ENCODE measurements around the gene LRRC56.

DNA sequence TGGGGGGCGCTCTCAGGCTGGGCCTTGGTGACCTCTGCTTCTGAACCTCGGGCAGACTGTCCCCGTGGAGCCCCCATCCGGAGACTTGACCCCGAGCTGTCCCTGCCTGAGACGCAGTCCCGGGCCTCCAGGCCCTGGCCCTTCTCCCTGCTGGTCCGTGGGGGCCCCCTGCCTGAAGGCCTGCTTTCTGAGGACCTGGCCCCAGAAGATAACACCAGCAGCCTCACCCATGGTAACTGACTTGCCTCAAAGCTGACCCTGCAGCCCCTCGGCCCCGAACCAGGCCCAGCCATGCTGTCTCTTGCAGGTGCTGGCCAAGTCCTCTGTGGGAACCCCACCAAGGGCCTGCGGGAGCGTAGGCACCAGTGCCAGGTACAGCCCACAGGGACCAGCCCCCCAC is 14.3 kb downstream of the LRRC56 start:
- TF ChIP-seq, protein P1, sequence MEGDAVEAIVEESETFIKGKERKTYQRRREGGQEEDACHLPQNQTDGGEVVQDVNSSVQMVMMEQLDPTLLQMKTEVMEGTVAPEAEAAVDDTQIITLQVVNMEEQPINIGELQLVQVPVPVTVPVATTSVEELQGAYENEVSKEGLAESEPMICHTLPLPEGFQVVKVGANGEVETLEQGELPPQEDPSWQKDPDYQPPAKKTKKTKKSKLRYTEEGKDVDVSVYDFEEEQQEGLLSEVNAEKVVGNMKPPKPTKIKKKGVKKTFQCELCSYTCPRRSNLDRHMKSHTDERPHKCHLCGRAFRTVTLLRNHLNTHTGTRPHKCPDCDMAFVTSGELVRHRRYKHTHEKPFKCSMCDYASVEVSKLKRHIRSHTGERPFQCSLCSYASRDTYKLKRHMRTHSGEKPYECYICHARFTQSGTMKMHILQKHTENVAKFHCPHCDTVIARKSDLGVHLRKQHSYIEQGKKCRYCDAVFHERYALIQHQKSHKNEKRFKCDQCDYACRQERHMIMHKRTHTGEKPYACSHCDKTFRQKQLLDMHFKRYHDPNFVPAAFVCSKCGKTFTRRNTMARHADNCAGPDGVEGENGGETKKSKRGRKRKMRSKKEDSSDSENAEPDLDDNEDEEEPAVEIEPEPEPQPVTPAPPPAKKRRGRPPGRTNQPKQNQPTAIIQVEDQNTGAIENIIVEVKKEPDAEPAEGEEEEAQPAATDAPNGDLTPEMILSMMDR (IDR thresholded peaks at IDR 0.05 in 2 of 3, conservative IDR thresholded peaks at IDR 0.05 in 1 of 3; ENCODE audit: insufficient read depth in 2 of 3, low read depth in 1 of 3, low read length in 3 of 3), result peak in 2 of 3 experiments; percentile 4 to 7; a peak in 1 of 6 replicates
- TF ChIP-seq MEF2D (tag; conservative IDR thresholded peaks at IDR 0.05; ENCODE audit: low read depth) (no peak), MAFK (IDR thresholded peaks at IDR 0.05; ENCODE audit: low read length) (no peak), L3MBTL2 (IDR thresholded peaks at IDR 0.05) (no peak), RB1 (IDR thresholded peaks at IDR 0.05; ENCODE audit: low read depth) (no peak), EP300 (IDR thresholded peaks at IDR 0.05; ENCODE audit: low read length) (no peak), CBX5 (IDR thresholded peaks at IDR 0.05; ENCODE audit: borderline replicate concordance, low read depth) (no peak), DPF2 (IDR thresholded peaks at IDR 0.05) (no peak), ZNF197 (CRISPR knock-in tag; IDR thresholded peaks at IDR 0.05; ENCODE audit: low read depth) (no peak), TCF7 (IDR thresholded peaks at IDR 0.05; ENCODE audit: borderline replicate concordance) (no peak)
- TF ChIP-seq, protein P2, sequence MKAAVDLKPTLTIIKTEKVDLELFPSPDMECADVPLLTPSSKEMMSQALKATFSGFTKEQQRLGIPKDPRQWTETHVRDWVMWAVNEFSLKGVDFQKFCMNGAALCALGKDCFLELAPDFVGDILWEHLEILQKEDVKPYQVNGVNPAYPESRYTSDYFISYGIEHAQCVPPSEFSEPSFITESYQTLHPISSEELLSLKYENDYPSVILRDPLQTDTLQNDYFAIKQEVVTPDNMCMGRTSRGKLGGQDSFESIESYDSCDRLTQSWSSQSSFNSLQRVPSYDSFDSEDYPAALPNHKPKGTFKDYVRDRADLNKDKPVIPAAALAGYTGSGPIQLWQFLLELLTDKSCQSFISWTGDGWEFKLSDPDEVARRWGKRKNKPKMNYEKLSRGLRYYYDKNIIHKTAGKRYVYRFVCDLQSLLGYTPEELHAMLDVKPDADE (conservative IDR thresholded peaks at IDR 0.05; ENCODE audit: control insufficient read depth, low read depth, low read length), result no peak
- TF ChIP-seq, protein P3, sequence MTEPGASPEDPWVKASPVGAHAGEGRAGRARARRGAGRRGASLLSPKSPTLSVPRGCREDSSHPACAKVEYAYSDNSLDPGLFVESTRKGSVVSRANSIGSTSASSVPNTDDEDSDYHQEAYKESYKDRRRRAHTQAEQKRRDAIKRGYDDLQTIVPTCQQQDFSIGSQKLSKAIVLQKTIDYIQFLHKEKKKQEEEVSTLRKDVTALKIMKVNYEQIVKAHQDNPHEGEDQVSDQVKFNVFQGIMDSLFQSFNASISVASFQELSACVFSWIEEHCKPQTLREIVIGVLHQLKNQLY (CRISPR knock-in tag; conservative IDR thresholded peaks at IDR 0.05), result no peak
- TF ChIP-seq, protein P4, sequence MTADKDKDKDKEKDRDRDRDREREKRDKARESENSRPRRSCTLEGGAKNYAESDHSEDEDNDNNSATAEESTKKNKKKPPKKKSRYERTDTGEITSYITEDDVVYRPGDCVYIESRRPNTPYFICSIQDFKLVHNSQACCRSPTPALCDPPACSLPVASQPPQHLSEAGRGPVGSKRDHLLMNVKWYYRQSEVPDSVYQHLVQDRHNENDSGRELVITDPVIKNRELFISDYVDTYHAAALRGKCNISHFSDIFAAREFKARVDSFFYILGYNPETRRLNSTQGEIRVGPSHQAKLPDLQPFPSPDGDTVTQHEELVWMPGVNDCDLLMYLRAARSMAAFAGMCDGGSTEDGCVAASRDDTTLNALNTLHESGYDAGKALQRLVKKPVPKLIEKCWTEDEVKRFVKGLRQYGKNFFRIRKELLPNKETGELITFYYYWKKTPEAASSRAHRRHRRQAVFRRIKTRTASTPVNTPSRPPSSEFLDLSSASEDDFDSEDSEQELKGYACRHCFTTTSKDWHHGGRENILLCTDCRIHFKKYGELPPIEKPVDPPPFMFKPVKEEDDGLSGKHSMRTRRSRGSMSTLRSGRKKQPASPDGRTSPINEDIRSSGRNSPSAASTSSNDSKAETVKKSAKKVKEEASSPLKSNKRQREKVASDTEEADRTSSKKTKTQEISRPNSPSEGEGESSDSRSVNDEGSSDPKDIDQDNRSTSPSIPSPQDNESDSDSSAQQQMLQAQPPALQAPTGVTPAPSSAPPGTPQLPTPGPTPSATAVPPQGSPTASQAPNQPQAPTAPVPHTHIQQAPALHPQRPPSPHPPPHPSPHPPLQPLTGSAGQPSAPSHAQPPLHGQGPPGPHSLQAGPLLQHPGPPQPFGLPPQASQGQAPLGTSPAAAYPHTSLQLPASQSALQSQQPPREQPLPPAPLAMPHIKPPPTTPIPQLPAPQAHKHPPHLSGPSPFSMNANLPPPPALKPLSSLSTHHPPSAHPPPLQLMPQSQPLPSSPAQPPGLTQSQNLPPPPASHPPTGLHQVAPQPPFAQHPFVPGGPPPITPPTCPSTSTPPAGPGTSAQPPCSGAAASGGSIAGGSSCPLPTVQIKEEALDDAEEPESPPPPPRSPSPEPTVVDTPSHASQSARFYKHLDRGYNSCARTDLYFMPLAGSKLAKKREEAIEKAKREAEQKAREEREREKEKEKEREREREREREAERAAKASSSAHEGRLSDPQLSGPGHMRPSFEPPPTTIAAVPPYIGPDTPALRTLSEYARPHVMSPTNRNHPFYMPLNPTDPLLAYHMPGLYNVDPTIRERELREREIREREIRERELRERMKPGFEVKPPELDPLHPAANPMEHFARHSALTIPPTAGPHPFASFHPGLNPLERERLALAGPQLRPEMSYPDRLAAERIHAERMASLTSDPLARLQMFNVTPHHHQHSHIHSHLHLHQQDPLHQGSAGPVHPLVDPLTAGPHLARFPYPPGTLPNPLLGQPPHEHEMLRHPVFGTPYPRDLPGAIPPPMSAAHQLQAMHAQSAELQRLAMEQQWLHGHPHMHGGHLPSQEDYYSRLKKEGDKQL (CRISPR knock-in tag; IDR thresholded peaks at IDR 0.05; ENCODE audit: borderline replicate concordance), result no peak
